ENCODE data around the gene DNAJB14.

DNA sequence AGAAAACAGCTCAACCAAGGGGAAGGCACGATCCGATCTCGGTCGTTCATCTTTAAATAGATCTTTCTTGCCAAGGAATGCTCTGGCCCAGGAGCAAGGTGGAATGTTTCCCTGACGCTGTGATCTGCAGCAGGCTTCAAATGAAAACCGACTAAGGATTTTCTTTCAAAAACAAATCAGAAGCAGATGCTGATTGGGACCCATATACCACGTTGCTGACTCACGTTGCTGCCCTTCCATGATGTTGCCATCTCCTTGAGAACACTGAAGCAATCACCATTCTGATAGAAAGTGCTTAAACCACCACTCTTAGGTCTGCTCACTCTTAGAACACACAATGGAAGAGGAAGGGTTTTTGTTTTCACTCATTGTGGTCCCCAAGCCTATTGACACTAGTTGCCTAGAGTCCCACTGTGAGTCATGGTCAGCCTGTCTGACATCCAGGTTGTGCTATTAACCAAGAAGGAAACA, 78.3 kb downstream of the DNAJB14 start:
- TF ChIP-seq, protein P1, sequence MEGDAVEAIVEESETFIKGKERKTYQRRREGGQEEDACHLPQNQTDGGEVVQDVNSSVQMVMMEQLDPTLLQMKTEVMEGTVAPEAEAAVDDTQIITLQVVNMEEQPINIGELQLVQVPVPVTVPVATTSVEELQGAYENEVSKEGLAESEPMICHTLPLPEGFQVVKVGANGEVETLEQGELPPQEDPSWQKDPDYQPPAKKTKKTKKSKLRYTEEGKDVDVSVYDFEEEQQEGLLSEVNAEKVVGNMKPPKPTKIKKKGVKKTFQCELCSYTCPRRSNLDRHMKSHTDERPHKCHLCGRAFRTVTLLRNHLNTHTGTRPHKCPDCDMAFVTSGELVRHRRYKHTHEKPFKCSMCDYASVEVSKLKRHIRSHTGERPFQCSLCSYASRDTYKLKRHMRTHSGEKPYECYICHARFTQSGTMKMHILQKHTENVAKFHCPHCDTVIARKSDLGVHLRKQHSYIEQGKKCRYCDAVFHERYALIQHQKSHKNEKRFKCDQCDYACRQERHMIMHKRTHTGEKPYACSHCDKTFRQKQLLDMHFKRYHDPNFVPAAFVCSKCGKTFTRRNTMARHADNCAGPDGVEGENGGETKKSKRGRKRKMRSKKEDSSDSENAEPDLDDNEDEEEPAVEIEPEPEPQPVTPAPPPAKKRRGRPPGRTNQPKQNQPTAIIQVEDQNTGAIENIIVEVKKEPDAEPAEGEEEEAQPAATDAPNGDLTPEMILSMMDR (IDR thresholded peaks at IDR 0.05), result no peak
- no peak for TF ChIP-seq RCOR1 (IDR thresholded peaks at IDR 0.05; ENCODE audit: low read length)
- no peak; the same call in 1 of the 2 replicates for TF ChIP-seq POLR2AphosphoS5 (IDR thresholded peaks at IDR 0.05; ENCODE audit: low read depth, low read length)
- no peak for TF ChIP-seq GABPA (IDR thresholded peaks at IDR 0.05; ENCODE audit: low read depth)
- TF ChIP-seq, protein P2, sequence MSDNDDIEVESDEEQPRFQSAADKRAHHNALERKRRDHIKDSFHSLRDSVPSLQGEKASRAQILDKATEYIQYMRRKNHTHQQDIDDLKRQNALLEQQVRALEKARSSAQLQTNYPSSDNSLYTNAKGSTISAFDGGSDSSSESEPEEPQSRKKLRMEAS (IDR thresholded peaks at IDR 0.05; ENCODE audit: low read depth), result no peak
- no peak for TF ChIP-seq FOXJ3 (CRISPR knock-in tag; IDR thresholded peaks at IDR 0.05)
- TF ChIP-seq, protein P3, sequence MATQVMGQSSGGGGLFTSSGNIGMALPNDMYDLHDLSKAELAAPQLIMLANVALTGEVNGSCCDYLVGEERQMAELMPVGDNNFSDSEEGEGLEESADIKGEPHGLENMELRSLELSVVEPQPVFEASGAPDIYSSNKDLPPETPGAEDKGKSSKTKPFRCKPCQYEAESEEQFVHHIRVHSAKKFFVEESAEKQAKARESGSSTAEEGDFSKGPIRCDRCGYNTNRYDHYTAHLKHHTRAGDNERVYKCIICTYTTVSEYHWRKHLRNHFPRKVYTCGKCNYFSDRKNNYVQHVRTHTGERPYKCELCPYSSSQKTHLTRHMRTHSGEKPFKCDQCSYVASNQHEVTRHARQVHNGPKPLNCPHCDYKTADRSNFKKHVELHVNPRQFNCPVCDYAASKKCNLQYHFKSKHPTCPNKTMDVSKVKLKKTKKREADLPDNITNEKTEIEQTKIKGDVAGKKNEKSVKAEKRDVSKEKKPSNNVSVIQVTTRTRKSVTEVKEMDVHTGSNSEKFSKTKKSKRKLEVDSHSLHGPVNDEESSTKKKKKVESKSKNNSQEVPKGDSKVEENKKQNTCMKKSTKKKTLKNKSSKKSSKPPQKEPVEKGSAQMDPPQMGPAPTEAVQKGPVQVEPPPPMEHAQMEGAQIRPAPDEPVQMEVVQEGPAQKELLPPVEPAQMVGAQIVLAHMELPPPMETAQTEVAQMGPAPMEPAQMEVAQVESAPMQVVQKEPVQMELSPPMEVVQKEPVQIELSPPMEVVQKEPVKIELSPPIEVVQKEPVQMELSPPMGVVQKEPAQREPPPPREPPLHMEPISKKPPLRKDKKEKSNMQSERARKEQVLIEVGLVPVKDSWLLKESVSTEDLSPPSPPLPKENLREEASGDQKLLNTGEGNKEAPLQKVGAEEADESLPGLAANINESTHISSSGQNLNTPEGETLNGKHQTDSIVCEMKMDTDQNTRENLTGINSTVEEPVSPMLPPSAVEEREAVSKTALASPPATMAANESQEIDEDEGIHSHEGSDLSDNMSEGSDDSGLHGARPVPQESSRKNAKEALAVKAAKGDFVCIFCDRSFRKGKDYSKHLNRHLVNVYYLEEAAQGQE (IDR thresholded peaks at IDR 0.05; ENCODE audit: low read depth, low read length), result no peak
- TF ChIP-seq MXI1 (IDR thresholded peaks at IDR 0.05; ENCODE audit: low read depth, low read length), result no peak
- TF ChIP-seq ZBTB33 (IDR thresholded peaks at IDR 0.05; ENCODE audit: borderline replicate concordance, low read depth), result no peak
- 0 out of 2 replicates have a peak, but pooled peaks have one; percentile 24 for TF ChIP-seq FOSL2 (IDR thresholded peaks at IDR 0.05; ENCODE audit: borderline replicate concordance, low read depth)
- no peak for TF ChIP-seq RXRA (IDR thresholded peaks at IDR 0.05; ENCODE audit: borderline replicate concordance, low read depth)

Measured in SK-N-SH (cell line).